MM.1S (cell line): ENCODE results near the gene CTSF.

Experiments used
- DNase-seq: peaks from one replicate; pipeline ENCODE4 v3.0.0-alpha.2; 2015
- H2AFZ ChIP-seq: fragments of 300-600 bp; sonication (generic); 2 replicates; pipeline ENCODE4 v1.6.0; 2016; ENCODE audit warnings: antibody characterized with exemption, low read length
- H3F3A ChIP-seq: fragments of 300-600 bp; sonication (generic); 2 replicates; pipeline ENCODE4 v1.6.1; 2016; ENCODE audit warnings: mild to moderate bottlenecking, antibody characterized with exemption, low read length, moderate library complexity, mixed read lengths; ENCODE audit not compliant: insufficient read depth
- H3K27ac ChIP-seq: fragments of 300-600 bp; sonication (generic); 2 replicates; pipeline ENCODE4 v1.5.1; 2016; ENCODE audit warnings: mild to moderate bottlenecking, low read length
- H3K27me3 ChIP-seq: fragments of 300-600 bp; sonication (generic); replicated peaks from 2 replicates; pipeline ENCODE4 v1.6.0; 2016; ENCODE audit warnings: low read length; ENCODE audit not compliant: insufficient read depth
- H3K36me3 ChIP-seq: fragments of 300-600 bp; sonication (generic); replicated peaks from 2 replicates; pipeline ENCODE4 v1.6.1; 2016; ENCODE audit warnings: mild to moderate bottlenecking, low read length, mixed read lengths; ENCODE audit not compliant: insufficient read depth
- H3K4me1 ChIP-seq: fragments of 300-600 bp; sonication (generic); 2 replicates; pipeline ENCODE4 v1.6.1; 2016; ENCODE audit warnings: low read length, mixed read lengths
- H3K4me2 ChIP-seq: fragments of 300-600 bp; sonication (generic); 2 replicates; pipeline ENCODE4 v1.6.0; 2016; ENCODE audit warnings: low read depth, low read length
- H3K4me3 ChIP-seq: fragments of 300-600 bp; sonication (generic); 2 replicates; pipeline ENCODE4 v1.5.1; 2016; ENCODE audit warnings: low read length, mixed read lengths
- H3K79me2 ChIP-seq: fragments of 300-600 bp; sonication (generic); 2 replicates; pipeline ENCODE4 v1.6.1; 2016; ENCODE audit warnings: mixed run types, low read length, mixed read lengths
- H3K9ac ChIP-seq: fragments of 300-600 bp; sonication (generic); 2 replicates; pipeline ENCODE4 v1.6.1; 2016; ENCODE audit warnings: low read length, mixed read lengths
- H3K9me2 ChIP-seq: fragments of 300-600 bp; sonication (generic); replicated peaks from 2 replicates; pipeline ENCODE4 v1.6.1; 2016; ENCODE audit warnings: mild to moderate bottlenecking, low read length, mixed read lengths; ENCODE audit not compliant: insufficient read depth
- H3K9me3 ChIP-seq: fragments of 300-600 bp; sonication (generic); replicated peaks from 2 replicates; pipeline ENCODE4 v1.6.1; 2016; ENCODE audit warnings: mild to moderate bottlenecking, low read length, mixed read lengths; ENCODE audit not compliant: insufficient read depth
- H4K20me1 ChIP-seq: fragments of 300-600 bp; sonication (generic); 2 replicates; pipeline ENCODE4 v1.6.1; 2016; ENCODE audit warnings: mild to moderate bottlenecking, low read length, moderate library complexity, mixed read lengths; ENCODE audit not compliant: insufficient read depth
- EZH2 ChIP-seq: fragments of 300-600 bp; sonication (generic); optimal IDR thresholded peaks from 2 replicates; pipeline ENCODE3; 2017; ENCODE audit warnings: low read depth, mild to moderate bottlenecking, antibody characterized with exemption, low read length, mixed read lengths
- EZH2phosphoT487 ChIP-seq: fragments of 300-600 bp; sonication (generic); IDR thresholded peaks from 2 replicates; pipeline ENCODE4 v1.6.1; 2018; ENCODE audit warnings: antibody characterized with exemption, low read length
- TF ChIP-seq, protein P1 (sequence below): fragments of 300-600 bp; sonication (generic); IDR thresholded peaks from 2 replicates; pipeline ENCODE4 v1.5.1; 2016; ENCODE audit warnings: antibody characterized with exemption, low read length, mixed read lengths

CTSF gene

DNA sequence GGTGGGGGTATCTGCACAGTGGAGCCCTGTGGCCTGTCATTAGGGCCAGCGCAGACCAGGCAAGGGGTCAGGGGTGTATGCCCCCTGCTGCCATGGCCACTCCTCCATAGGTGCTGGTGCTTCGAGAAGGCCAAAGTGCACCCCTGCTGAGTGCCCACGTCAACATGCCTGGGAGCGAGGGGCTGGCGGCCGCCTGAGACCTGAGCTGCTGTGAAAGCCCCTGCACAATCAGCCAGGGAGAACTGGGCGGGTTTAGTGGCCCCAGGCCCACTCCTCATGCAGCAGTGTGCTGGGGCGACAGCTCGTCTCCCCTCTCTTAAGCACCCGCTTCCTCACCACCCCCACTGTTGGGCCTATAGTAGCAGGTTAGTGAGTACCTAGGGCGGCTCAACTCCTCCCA is 36.6 kb downstream of the CTSF start:
- Histone ChIP-seq H3K9me3 (no peaks in the 10 kb centered on the region), H4K20me1 (no peaks in the 10 kb centered on the region), H2AFZ (no peak overlapping the region), H3K9ac (no peak overlapping the region), H3K4me3 (no peak overlapping the region), H3K27me3 (no peaks in the 10 kb centered on the region), H3F3A (no peaks in the 10 kb centered on the region), H3K9me2 (no peaks in the 10 kb centered on the region), H3K79me2 (no peaks in the 10 kb centered on the region), H3K4me1 (no peaks in the 10 kb centered on the region), H3K27ac (no peak overlapping the region), H3K36me3 (no peaks in the 10 kb centered on the region), H3K4me2 (no peak overlapping the region)
- TF ChIP-seq EZH2phosphoT487 (no peak), EZH2 (no peak)
- TF ChIP-seq, protein P1, sequence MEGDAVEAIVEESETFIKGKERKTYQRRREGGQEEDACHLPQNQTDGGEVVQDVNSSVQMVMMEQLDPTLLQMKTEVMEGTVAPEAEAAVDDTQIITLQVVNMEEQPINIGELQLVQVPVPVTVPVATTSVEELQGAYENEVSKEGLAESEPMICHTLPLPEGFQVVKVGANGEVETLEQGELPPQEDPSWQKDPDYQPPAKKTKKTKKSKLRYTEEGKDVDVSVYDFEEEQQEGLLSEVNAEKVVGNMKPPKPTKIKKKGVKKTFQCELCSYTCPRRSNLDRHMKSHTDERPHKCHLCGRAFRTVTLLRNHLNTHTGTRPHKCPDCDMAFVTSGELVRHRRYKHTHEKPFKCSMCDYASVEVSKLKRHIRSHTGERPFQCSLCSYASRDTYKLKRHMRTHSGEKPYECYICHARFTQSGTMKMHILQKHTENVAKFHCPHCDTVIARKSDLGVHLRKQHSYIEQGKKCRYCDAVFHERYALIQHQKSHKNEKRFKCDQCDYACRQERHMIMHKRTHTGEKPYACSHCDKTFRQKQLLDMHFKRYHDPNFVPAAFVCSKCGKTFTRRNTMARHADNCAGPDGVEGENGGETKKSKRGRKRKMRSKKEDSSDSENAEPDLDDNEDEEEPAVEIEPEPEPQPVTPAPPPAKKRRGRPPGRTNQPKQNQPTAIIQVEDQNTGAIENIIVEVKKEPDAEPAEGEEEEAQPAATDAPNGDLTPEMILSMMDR, result no peak
- no peak for DNase-seq

DNA sequence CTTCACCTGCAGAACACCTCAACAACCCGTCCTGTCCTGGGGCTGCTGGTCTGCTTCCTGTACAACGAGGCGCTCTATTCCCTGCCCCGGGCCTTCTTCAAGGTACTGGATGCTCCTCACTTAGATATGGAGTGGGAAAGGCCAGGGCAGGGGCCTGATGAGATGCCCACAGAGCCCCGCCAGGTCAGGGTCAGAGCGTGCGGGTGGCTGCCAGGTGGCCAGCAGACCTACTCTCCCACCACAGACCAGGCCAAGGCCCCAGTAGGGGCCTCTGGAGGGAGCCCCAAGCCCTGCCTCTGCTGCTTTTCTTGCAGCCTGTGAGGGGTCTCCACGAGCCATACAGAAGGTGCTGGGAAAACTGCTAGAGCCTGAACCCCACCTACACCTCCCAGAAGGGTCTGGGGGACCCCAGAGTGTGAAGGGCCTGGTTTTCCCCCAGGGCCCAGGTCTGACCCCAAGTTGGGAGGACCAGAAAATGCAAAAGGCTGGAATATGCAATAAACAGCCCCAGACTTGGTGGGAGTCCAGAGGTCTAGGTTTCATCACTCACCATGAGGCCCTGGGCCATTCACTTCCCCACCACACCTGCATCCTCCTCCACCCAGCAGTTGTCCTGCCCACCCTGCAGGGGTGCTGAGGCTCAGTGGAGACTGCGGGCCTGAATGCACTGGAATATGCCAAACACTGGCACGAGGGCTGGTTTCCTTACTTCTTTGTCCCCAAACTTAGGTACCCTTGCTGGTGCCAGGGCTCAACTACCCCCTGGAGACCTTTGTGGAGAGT is 37.3 kb downstream of the CTSF start:
- H3K4me1 ChIP-seq, result no peaks in the 10 kb centered on the region
- no peaks in the 10 kb centered on the region for H3K79me2 ChIP-seq
- TF ChIP-seq EZH2phosphoT487 (no peak), EZH2 (no peak)
- TF ChIP-seq, protein P1, result no peak
- no peak overlapping the region for H3K4me3 ChIP-seq
- no peak overlapping the region for H3K27ac ChIP-seq
- H3K36me3 ChIP-seq, result no peaks in the 10 kb centered on the region
- H3K9me2 ChIP-seq, result no peaks in the 10 kb centered on the region
- no peak overlapping the region for H3K4me2 ChIP-seq
- no peak overlapping the region for H2AFZ ChIP-seq
- H3K9me3 ChIP-seq, result no peaks in the 10 kb centered on the region
- no peak for DNase-seq
- H4K20me1 ChIP-seq, result no peaks in the 10 kb centered on the region
- H3F3A ChIP-seq, result no peaks in the 10 kb centered on the region
- no peaks in the 10 kb centered on the region for H3K27me3 ChIP-seq
- H3K9ac ChIP-seq, result no peak overlapping the region

DNA sequence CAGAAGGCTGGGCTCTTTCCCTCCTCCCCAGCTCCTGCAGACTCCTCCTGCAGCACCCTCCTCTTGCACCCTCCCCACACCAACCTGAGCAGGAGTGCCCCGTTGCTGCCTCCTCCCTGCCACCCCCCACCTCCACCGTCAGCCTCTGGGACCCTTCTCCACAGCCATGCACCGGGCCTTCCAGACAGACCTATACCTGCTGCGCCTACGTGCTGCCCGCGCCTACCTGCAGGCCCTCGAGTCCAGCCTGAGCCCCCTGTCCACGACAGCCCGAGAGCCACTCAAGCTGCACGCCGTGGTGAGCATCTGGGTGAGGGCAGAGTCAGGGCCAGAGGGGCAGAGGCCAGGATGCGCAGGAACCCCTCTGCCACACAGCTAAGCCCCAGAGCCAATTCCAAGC is 38.8 kb downstream of the CTSF start:
- H3K27me3 ChIP-seq, result no peaks in the 10 kb centered on the region

More for the DNA sequence above, 38.8 kb downstream of the CTSF start:
- H3K9ac ChIP-seq, result no peak overlapping the region
- H3K9me2 ChIP-seq, result no peaks in the 10 kb centered on the region
- no peaks in the 10 kb centered on the region for H3K79me2 ChIP-seq
- H3K9me3 ChIP-seq, result no peaks in the 10 kb centered on the region
- TF ChIP-seq EZH2, result no peak
- TF ChIP-seq, protein P1, result no peak
- TF ChIP-seq EZH2phosphoT487, result no peak
- no peaks in the 10 kb centered on the region for H3K36me3 ChIP-seq
- no peak overlapping the region for H3K27ac ChIP-seq
- H3K4me3 ChIP-seq, result no peak overlapping the region
- no peaks in the 10 kb centered on the region for H3F3A ChIP-seq
- no peak overlapping the region for H3K4me2 ChIP-seq
- H3K4me1 ChIP-seq, result no peaks in the 10 kb centered on the region
- no peak for DNase-seq
- no peaks in the 10 kb centered on the region for H4K20me1 ChIP-seq
- H2AFZ ChIP-seq, result no peak overlapping the region
